IMR-90 (cell line): ENCODE results near the gene ACAA2. TPM values are rescaled to one million over a fixed set of nuclear protein-coding genes. Genes with fewer than 3 reads are reported as not detected.

Source experiments
- ATAC-seq: fragments of 200-7000 bp; cut with Tn5 transposase; 2 replicates; pipeline ENCODE4 v1.9.1; 2020; ENCODE audit warnings: low read depth, mild to moderate bottlenecking, moderate library complexity
- BruUV-seq: library from RNA; stranded (reverse); fragments of 400-500 nt; replicated peaks from 2 replicates; lab custom pipeline; 2021; lab: Mats Ljungman, UMichigan
- CTCF ChIA-PET: fragments of 300-600 bp; formaldehyde crosslinking; extraction: SDS; loops from one replicate; lab custom pipeline; 2021; ENCODE audit warnings: antibody characterized with exemption; lab: Yijun Ruan, JAX
- POLR2A ChIA-PET: fragments of 300-600 bp; sonication (Branson Sonifier 250); formaldehyde crosslinking; loops from one replicate; lab custom pipeline; 2022; ENCODE audit warnings: antibody characterized with exemption; ENCODE audit not compliant: unreplicated experiment; lab: Charles Lee
- DNase-seq: peaks from one replicate; pipeline ENCODE4 v3.0.0; 2013
- H2AFZ ChIP-seq: replicated peaks from 2 replicates; pipeline ENCODE3; 2013; ENCODE audit warnings: low read length, mild to moderate bottlenecking; ENCODE audit not compliant: poor library complexity
- H2AK5ac ChIP-seq: 2 replicates; pipeline ENCODE4 v1.6.1; 2013; ENCODE audit warnings: low read depth, low read length, inconsistent platforms
- H2AK9ac ChIP-seq: replicated peaks from 2 replicates; pipeline ENCODE3; 2013; ENCODE audit warnings: mild to moderate bottlenecking, low read depth, low read length, moderate library complexity; ENCODE audit not compliant: poor library complexity
- H2BK120ac ChIP-seq: 2 replicates; pipeline ENCODE4 v1.6.1; 2013; ENCODE audit warnings: low read depth, low read length, inconsistent platforms
- H2BK15ac ChIP-seq: 3 replicates; pipeline ENCODE4 v1.6.1; 2013; ENCODE audit warnings: low read depth, low read length, inconsistent platforms
- H2BK20ac ChIP-seq: 2 replicates; pipeline ENCODE4 v1.6.1; 2013; ENCODE audit warnings: low read depth, mild to moderate bottlenecking, inconsistent platforms, low read length, moderate library complexity
- H2BK5ac ChIP-seq: 2 replicates; pipeline ENCODE4 v1.6.1; 2013; ENCODE audit warnings: mild to moderate bottlenecking, low read depth, low read length, inconsistent platforms; ENCODE audit not compliant: poor library complexity, severe bottlenecking
- H3K14ac ChIP-seq: replicated peaks from 2 replicates; pipeline ENCODE4 v1.6.1; 2013; ENCODE audit warnings: low read depth, low read length, inconsistent platforms
- H3K18ac ChIP-seq: 2 replicates; pipeline ENCODE4 v1.6.1; 2013; ENCODE audit warnings: low read depth, low read length, control low read depth
- H3K23ac ChIP-seq: 2 replicates; pipeline ENCODE4 v1.6.1; 2013; ENCODE audit warnings: low read depth, low read length, inconsistent platforms
- H3K27ac ChIP-seq: 2 replicates; pipeline ENCODE4 v1.5.1; 2013; ENCODE audit warnings: mild to moderate bottlenecking, control low read depth, low read length; ENCODE audit not compliant: insufficient read depth
- H3K27me3 ChIP-seq: 2 replicates; pipeline ENCODE4 v1.6.1; 2013; ENCODE audit warnings: low read length; ENCODE audit not compliant: control insufficient read depth, insufficient read depth
- H3K36me3 ChIP-seq: 2 replicates; pipeline ENCODE4 v1.6.1; 2013; ENCODE audit warnings: low read length, mixed read lengths; ENCODE audit not compliant: control insufficient read depth, insufficient read depth
- H3K4ac ChIP-seq: 2 replicates; pipeline ENCODE4 v1.6.1; 2013; ENCODE audit warnings: low read depth, low read length, inconsistent platforms
- H3K4me1 ChIP-seq: 2 replicates; pipeline ENCODE4 v1.6.1; 2013; ENCODE audit warnings: low read length, mixed read lengths; ENCODE audit not compliant: control insufficient read depth, insufficient read depth
- H3K4me2 ChIP-seq: 2 replicates; pipeline ENCODE4 v1.6.1; 2013; ENCODE audit warnings: low read depth, mild to moderate bottlenecking, control low read depth, low read length, moderate library complexity
- H3K4me3 ChIP-seq: 2 replicates; pipeline ENCODE4 v1.5.1; 2013; ENCODE audit warnings: low read depth, mild to moderate bottlenecking, control low read depth, low read length, moderate library complexity; ENCODE audit not compliant: insufficient read depth
- H3K56ac ChIP-seq: 2 replicates; pipeline ENCODE4 v1.6.1; 2013; ENCODE audit warnings: low read length, inconsistent platforms; ENCODE audit not compliant: insufficient read depth; ENCODE audit errors: extremely low read depth
- H3K79me1 ChIP-seq, 2 experiments: 2 replicates each; pipeline ENCODE4 v1.6.1; 2013; ENCODE audit warnings: low read length in 2 of 2, inconsistent platforms in 1 of 2, low read depth in 1 of 2
- H3K9ac ChIP-seq: 2 replicates; pipeline ENCODE4 v1.6.1; 2013; ENCODE audit warnings: low read depth, low read length, control low read depth
- H3K9me1 ChIP-seq: 2 replicates; pipeline ENCODE4 v1.6.1; 2013; ENCODE audit warnings: low read length, inconsistent platforms; ENCODE audit not compliant: insufficient read depth
- H3K9me3 ChIP-seq: 2 replicates; pipeline ENCODE4 v1.6.1; 2013; ENCODE audit warnings: low read length; ENCODE audit not compliant: control insufficient read depth, insufficient read depth
- H4K20me1 ChIP-seq: 2 replicates; pipeline ENCODE4 v1.6.1; 2013; ENCODE audit warnings: low read length, inconsistent platforms; ENCODE audit not compliant: insufficient read depth
- H4K5ac ChIP-seq: 2 replicates; pipeline ENCODE4 v1.6.1; 2013; ENCODE audit warnings: mild to moderate bottlenecking, low read depth, low read length, control low read depth
- H4K8ac ChIP-seq, 2 experiments: 2 replicates each; pipeline ENCODE4 v1.6.1; 2013; ENCODE audit warnings: low read depth in 2 of 2, low read length in 2 of 2, control low read depth in 1 of 2, inconsistent platforms in 1 of 2
- H4K91ac ChIP-seq: 2 replicates; pipeline ENCODE4 v1.6.1; 2013; ENCODE audit warnings: low read depth, low read length, inconsistent platforms; ENCODE audit not compliant: insufficient read depth
- BHLHE40 ChIP-seq: fragments of 150-350 bp; IDR thresholded peaks from 2 replicates; pipeline ENCODE4 v1.6.1; 2016; ENCODE audit warnings: mild to moderate bottlenecking, low read depth, low read length
- CEBPB ChIP-seq: IDR thresholded peaks from 2 replicates; pipeline ENCODE4 v1.6.1; 2012; ENCODE audit warnings: low read depth, low read length, improper control_type of control experiment
- CHD1 ChIP-seq: IDR thresholded peaks from 2 replicates; pipeline ENCODE4 v1.6.1; 2012; ENCODE audit warnings: low read depth, low read length, improper control_type of control experiment
- FOS ChIP-seq: fragments of 150-350 bp; IDR thresholded peaks from 2 replicates; pipeline ENCODE4 v1.6.1; 2016; ENCODE audit warnings: low read depth, low read length
- MAZ ChIP-seq: IDR thresholded peaks from 2 replicates; pipeline ENCODE4 v1.6.1; 2012; ENCODE audit warnings: low read depth, mild to moderate bottlenecking, low read length, improper control_type of control experiment, moderate library complexity, borderline replicate concordance
- POLR2A ChIP-seq: IDR thresholded peaks from 2 replicates; pipeline ENCODE4 v1.6.1; 2012; ENCODE audit warnings: mild to moderate bottlenecking, low read depth, low read length
- RCOR1 ChIP-seq: IDR thresholded peaks from 2 replicates; pipeline ENCODE4 v1.6.1; 2012; ENCODE audit warnings: mild to moderate bottlenecking, low read length, improper control_type of control experiment; ENCODE audit not compliant: insufficient replicate concordance
- RFX5 ChIP-seq: IDR thresholded peaks from 2 replicates; pipeline ENCODE4 v1.8.0; 2012; ENCODE audit warnings: low read depth, mild to moderate bottlenecking, low read length, moderate library complexity
- SMC3 ChIP-seq: fragments of 150-350 bp; IDR thresholded peaks from 2 replicates; pipeline ENCODE4 v1.6.1; 2016; ENCODE audit warnings: low read depth, mild to moderate bottlenecking, antibody characterized with exemption, low read length, moderate library complexity
- WGBS, 2 experiments: methylation state at CpG; one replicate each; pipeline versions ENCODE4 v1.1.5 to v1.1.7; 2013; ENCODE audit warnings: missing lambda C conversion rate in 2 of 2; ENCODE audit not compliant: insufficient read length in 1 of 2; ENCODE audit errors: extremely low coverage in 2 of 2; 5-methylcytosine and 5-hydroxymethylcytosine counted together
- dilution Hi-C: fragments of 300-500 bp; cut with HindIII; formaldehyde crosslinking; loops from one replicate; pipeline ENCODE4 v1.14.3; 2018; ENCODE audit warnings: low sequenced_read_pairs; ENCODE audit not compliant: unreplicated experiment
- in situ Hi-C: fragments of 300-500 bp; cut with MboI; formaldehyde crosslinking; loops from 3 replicates; pipeline ENCODE4 v1.14.3; 2019; ENCODE audit warnings: low sequenced_read_pairs, inconsistent platforms, mixed read lengths
- intact Hi-C: fragments of 100-400 bp; cut with micrococcal nuclease; formaldehyde crosslinking; loops from 2 replicates; pipeline ENCODE4 v1.10.0; 2022
- polyA plus RNA-seq, 3 experiments: library from polyadenylated mRNA; depleted of rRNA; stranded (reverse); fragments of >200 nt; gene quantifications; 2 replicates each; pipeline ENCODE4 v1.2.3, GENCODE V29; 2012; ENCODE audit warnings: low replicate concordance in 1 of 3
- total RNA-seq: library from RNA; depleted of rRNA; stranded (reverse); fragments of >200 nt; gene quantifications from 2 replicates; pipeline ENCODE4 v1.2.3, GENCODE V29; 2012
- TF ChIP-seq, protein P1 (sequence below): fragments of 150-350 bp; IDR thresholded peaks from 2 replicates; pipeline ENCODE4 v1.6.1; 2017; ENCODE audit warnings: mild to moderate bottlenecking, antibody characterized with exemption, low read length, low read depth
- TF ChIP-seq, protein P2 (sequence below): fragments of 150-350 bp; IDR thresholded peaks from 2 replicates; pipeline ENCODE4 v1.6.1; 2016; ENCODE audit warnings: low read depth, mild to moderate bottlenecking, low read length, moderate library complexity, borderline replicate concordance
- TF ChIP-seq, protein P3 (sequence below): conservative IDR thresholded peaks from 2 replicates; pipeline ENCODE4 v1.5.1; 2012; ENCODE audit warnings: mild to moderate bottlenecking, low read depth, low read length, improper control_type of control experiment

ACAA2 gene
- total and polyA plus RNA-seq, 2 of the 4 experiments (the other 2 are of a cell fraction) = 24.4 to 61.5 TPM

DNA sequence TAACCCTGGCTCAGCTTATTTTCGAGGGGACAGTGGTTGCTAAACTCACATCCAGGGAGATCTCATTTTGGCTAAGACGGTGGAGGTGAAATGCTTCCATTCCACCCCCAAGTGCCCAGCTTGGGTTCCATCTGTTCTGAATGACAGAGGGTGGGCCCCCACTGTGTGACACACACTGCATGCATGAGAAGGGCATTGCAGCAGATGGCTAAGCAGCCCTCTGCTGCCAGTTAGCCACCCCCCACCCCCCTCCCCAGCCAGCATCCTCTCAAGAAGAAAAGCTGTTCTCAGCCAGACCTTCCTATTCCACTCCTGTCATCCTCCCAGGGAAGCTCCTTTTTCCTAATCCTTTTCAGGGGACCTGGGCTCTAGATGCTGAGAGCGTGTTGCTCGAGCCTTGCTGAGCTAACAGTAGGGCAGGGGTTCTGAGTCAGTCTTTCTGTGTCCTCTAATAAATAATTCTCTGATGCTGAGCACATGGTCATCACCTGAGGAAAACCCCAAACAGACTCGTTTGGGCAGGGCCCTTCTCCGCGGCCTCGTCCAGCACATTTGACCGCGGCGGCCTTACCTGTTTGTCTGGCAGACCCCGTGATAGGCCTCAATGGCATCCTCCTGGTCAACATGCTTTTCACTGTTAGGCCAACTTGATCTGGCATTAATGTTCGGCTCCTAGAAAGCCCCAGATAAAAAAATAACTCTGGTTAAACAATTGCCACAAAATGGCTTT, 49.5 kb upstream of the ACAA2 start:
- no peak overlapping the region for H3K14ac ChIP-seq
- no peak overlapping the region for H3K18ac ChIP-seq
- H3K4me2 ChIP-seq = no peak overlapping the region
- dilution Hi-C loops = no loop called here
- ChIA-PET CTCF (interaction anchor here (0.6 to 1.2 kb wide), 2 partner anchors 302 to 352 kb away, joined by 3 to 9 read pairs; no protein-coding TSS in a partner anchor), POLR2A (no interaction called here)
- no peak overlapping the region for H2BK15ac ChIP-seq
- TF ChIP-seq RFX5 = no peak
- TF ChIP-seq, protein P1, sequence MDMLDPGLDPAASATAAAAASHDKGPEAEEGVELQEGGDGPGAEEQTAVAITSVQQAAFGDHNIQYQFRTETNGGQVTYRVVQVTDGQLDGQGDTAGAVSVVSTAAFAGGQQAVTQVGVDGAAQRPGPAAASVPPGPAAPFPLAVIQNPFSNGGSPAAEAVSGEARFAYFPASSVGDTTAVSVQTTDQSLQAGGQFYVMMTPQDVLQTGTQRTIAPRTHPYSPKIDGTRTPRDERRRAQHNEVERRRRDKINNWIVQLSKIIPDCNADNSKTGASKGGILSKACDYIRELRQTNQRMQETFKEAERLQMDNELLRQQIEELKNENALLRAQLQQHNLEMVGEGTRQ = no peak
- no peak for TF ChIP-seq CEBPB
- TF ChIP-seq, protein P2, sequence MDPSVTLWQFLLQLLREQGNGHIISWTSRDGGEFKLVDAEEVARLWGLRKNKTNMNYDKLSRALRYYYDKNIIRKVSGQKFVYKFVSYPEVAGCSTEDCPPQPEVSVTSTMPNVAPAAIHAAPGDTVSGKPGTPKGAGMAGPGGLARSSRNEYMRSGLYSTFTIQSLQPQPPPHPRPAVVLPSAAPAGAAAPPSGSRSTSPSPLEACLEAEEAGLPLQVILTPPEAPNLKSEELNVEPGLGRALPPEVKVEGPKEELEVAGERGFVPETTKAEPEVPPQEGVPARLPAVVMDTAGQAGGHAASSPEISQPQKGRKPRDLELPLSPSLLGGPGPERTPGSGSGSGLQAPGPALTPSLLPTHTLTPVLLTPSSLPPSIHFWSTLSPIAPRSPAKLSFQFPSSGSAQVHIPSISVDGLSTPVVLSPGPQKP = no peak
- TF ChIP-seq SMC3 = no peak
- TF ChIP-seq BHLHE40 = no peak
- TF ChIP-seq MAZ = no peak
- no peak for TF ChIP-seq FOS
- TF ChIP-seq POLR2A = no peak
- no peak for TF ChIP-seq RCOR1
- TF ChIP-seq CHD1 = no peak
- TF ChIP-seq, protein P3, sequence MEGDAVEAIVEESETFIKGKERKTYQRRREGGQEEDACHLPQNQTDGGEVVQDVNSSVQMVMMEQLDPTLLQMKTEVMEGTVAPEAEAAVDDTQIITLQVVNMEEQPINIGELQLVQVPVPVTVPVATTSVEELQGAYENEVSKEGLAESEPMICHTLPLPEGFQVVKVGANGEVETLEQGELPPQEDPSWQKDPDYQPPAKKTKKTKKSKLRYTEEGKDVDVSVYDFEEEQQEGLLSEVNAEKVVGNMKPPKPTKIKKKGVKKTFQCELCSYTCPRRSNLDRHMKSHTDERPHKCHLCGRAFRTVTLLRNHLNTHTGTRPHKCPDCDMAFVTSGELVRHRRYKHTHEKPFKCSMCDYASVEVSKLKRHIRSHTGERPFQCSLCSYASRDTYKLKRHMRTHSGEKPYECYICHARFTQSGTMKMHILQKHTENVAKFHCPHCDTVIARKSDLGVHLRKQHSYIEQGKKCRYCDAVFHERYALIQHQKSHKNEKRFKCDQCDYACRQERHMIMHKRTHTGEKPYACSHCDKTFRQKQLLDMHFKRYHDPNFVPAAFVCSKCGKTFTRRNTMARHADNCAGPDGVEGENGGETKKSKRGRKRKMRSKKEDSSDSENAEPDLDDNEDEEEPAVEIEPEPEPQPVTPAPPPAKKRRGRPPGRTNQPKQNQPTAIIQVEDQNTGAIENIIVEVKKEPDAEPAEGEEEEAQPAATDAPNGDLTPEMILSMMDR = no peak
- no peak overlapping the region for H3K56ac ChIP-seq
- H2AFZ ChIP-seq = no peak overlapping the region
- H3K4me1 ChIP-seq = no peaks in the 10 kb centered on the region
- H4K8ac ChIP-seq = no peak overlapping the region
- WGBS, 2 experiments = 90% methylated on average over 4 of the region's 13 CpGs; no CpG with 5 or more reads in 1 of the 2 experiments
- no peak overlapping the region for H2AK5ac ChIP-seq
- intact Hi-C loops = no loop called here
- no peak overlapping the region for H4K5ac ChIP-seq
- no peak overlapping the region for H2BK5ac ChIP-seq
- no peak overlapping the region for H3K4ac ChIP-seq
- no peak overlapping the region for H2BK20ac ChIP-seq
- H3K27ac ChIP-seq = no peak overlapping the region
- H3K4me3 ChIP-seq = no peak overlapping the region
- no peak overlapping the region for H2AK9ac ChIP-seq
- no peaks in the 10 kb centered on the region for H3K9me1 ChIP-seq
- no peaks in the 10 kb centered on the region for H3K9me3 ChIP-seq
- DNase-seq = no peak
- no peaks in the 10 kb centered on the region for H3K79me1 ChIP-seq
- no peak for ATAC-seq
- in situ Hi-C loops = loop anchor here (5.0 kb wide), 1 partner anchor 306 kb away; no protein-coding TSS in a partner anchor
- no peak overlapping the region for H3K9ac ChIP-seq
- no peaks in the 10 kb centered on the region for H4K20me1 ChIP-seq
- peaks cover 35% of the 10 kb centered on the region for H3K27me3 ChIP-seq
- no peak overlapping the region for H2BK120ac ChIP-seq
- no peak overlapping the region for H4K91ac ChIP-seq
- H3K23ac ChIP-seq = no peak overlapping the region; the same call in 1 of the 2 replicates
- no TSS peak for BruUV-seq
- no peaks in the 10 kb centered on the region for H3K36me3 ChIP-seq
